Dedifferentiated amniotic fluid mesenchymal stem cell (primary cell): ENCODE data around the gene HDAC1.

Experiments
- DNase-seq: peaks from one replicate; pipeline ENCODE4 v3.0.0-alpha.2; 2016; ENCODE audit errors: extremely low spot score

HDAC1 gene

DNA sequence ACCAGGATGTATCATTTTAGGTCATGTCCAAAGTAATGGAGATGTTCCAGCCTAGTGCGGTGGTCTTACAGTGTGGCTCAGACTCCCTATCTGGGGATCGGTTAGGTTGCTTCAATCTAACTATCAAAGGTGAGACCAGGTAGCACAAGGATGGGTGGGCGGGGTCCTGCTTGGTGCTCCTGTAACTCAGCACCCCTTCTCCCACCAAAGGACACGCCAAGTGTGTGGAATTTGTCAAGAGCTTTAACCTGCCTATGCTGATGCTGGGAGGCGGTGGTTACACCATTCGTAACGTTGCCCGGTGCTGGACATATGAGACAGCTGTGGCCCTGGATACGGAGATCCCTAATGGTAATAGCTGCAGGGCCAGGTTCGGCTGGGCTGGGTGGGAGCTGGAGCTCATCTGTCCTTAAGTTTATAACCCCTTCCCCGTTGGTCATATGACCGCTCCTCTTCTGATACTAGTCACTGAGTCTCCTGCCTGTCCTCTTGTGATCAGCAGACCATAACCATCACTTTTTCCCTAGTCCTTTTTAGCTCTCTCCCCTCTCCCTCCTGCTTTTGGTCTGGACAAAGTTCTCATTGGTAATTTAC, 38.8 kb downstream of the HDAC1 start:
- DNase-seq = no peak

- no peak for DNase-seq
These were observed 39.7 kb downstream of the HDAC1 start for GRCh38 chr1:32331549-32331948.

- DNase-seq = no peak
These were observed 40.6 kb downstream of the HDAC1 start for GRCh38 chr1:32332290-32333079.

DNA sequence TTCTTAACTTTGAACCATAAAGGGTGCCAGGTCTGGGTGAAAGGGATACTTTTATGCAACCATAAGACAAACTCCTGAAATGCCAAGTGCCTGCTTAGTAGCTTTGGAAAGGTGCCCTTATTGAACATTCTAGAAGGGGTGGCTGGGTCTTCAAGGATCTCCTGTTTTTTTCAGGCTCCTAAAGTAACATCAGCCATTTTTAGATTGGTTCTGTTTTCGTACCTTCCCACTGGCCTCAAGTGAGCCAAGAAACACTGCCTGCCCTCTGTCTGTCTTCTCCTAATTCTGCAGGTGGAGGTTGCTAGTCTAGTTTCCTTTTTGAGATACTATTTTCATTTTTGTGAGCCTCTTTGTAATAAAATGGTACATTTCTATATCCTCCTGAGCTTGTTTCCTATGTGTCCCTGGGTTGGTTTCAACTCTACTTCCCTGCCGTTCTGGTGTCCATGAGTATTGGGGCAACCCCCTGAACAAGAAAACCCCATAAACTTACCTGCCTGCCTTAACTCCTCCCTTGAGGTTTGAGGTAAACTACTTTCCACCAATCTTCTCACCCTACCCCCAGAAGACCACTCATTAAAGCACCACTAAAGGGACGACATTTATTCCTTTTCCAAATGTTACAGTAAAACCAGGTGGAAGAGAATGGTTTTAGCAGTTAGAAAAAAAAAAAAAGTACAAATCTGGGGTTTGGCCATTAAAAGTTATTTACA, 41.5 kb downstream of the HDAC1 start:
- DNase-seq = no peak

DNA sequence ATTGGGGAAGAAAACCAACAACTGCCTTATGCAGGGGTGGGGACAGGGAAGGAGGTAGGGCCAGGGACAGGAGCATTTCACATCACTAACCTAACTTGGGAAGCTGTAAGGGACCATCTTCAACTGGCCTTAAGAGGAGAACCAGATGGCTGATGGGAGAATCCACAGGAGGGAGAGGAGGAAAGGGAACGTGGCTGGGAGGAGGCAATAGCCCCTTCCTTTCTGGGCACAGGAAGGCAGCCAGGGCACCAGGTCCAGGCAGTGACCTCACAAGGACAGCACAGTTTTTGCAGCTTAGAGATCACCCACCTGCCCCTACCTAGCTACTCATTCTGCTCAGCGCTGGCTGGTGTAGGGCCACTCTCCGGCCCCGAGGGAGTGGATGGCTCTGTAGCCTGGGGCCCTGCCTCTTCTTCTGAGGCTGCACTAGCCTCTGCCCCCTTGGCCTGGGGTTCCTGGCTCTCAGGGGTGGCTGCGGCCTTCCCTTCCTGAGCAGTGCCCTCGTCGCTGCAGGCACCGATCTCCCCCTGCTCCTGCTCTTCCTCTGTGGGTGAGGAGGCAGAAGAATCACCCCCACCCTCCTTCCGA, 42.5 kb downstream of the HDAC1 start:
- no peak for DNase-seq

DNA sequence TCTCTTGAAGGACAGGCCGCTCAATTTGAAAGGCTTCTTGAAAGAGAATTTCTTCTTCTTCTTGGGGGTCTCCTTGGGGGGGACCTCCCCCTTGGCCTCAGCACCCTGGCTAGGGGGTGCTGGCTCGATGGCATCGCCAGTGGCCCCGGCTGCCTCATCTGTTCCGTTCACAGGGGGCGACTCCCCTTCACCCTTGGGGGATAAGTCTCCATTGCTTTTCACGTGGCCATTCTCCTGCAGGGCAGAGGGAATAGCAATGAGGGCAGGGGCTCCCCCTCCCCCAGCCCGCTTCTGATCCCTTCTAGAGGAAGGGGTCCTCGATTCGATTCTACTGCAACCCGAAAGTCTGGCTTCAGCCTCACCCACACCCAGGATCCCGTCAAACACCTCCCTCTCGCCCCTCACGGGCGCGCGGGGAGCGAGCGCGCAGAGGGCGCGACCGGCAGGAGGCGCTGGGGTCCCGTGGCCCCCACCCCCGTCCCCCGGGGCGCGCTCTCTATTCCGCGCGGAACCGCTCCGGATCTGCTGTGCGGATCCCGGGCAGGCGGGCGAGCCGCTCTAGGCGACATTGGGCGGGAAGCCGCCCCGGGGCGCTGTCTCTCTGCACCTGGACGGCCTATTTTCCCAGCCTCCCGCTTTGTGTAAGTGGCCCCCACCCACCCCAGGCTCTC, 43.1 kb downstream of the HDAC1 start:
- no peak for DNase-seq

DNA sequence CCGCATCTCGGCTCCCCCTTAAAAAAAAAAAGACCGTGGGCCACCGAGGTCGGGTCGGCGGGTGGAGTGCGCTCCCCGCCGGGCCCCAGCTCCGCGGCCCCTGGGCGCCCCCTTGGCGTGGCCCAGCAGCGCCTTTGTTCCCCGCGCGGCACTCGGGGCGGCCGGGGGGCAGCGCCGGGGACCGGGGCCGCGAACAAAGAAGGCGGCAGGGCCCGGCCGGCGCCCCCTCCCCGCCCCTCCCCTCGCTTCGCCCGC, 43.6 kb downstream of the HDAC1 start:
- DNase-seq = no peak

GRCh38 chr1:32335790-32336590, 44.1 kb downstream of the HDAC1 start, which contains the start of gene MARCKSL1:
Gene MARCKSL1 (minus strand): TSS chr1:32336233. CDS start chr1:32336033, 200 bp downstream.
- DNase-seq = no peak

GRCh38 chr1:32336591-32336932, 44.7 kb downstream of the HDAC1 start:
- DNase-seq = no peak

DNA sequence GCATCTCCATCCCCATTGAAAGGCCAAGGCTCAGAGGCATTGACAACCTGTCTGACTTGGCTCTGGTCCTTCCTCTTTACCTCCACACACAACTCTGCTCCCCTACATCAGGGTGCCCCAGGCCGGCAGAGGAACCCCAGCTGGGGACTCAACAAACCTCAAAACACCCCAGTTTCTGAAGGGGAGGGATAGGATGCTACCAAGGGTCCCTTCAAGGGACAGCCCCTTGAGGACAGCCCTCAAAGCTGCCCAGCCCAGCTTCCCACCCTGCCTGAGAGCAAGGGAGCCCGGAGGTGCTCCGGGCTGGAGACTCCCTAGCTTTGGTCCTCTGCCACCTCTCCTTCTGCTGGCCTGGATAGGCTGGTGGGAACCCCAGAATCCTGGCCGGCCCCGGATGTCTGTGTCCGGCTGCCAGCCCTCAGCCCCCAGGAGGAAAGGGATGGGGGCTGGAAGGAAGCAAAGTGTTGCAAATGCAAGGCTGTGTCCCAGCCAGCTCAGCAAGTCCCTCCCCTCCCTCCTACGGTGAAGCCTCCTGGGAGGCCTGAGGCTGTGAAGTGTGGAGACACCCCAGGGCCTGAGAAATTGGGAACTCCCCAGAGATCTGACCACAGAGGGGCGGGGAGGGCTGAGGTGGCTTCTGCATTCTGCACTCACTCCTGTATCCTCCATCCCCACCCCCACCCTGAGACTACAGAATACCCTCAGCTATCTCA, 45.2 kb downstream of the HDAC1 start:
- DNase-seq = no peak

DNA sequence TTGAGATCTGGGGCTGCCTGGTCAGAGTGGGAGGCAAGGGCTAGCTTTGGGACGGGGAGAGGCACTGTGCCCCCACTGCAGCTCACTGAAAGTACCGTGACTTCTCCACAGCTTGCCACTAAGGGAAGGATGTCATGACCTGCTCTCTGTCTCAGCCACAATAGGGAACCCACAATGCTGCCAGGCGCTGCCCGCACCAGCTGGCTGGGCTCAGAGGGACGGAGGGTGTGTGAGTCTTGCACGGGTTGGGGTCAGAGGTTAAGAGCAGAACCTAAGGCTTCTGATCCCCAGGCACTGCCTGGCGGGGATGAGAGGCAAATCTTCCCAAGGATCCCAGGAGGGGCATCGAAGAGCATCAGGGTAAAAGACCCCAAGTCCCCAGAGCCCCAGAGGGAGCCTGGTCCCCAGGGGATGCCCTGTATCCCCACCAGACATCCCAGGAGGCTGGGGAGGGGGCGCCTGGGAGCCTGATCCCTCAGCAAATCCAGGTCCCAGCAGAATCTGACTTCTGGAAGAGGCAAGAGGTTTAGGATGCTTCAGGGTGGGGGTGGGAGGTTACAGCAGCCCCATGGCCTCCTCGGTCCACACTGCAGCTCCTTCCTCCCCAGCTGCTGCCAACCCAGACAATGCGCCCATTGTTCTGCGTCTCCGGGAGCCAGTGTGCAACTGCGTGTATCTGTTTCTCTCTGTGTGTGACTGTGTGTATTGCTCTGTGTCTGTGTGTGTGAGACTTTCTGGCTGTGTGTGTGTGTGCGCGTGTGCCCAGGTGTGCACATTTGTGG, 46.2 kb downstream of the HDAC1 start:
- DNase-seq = no peak

DNA sequence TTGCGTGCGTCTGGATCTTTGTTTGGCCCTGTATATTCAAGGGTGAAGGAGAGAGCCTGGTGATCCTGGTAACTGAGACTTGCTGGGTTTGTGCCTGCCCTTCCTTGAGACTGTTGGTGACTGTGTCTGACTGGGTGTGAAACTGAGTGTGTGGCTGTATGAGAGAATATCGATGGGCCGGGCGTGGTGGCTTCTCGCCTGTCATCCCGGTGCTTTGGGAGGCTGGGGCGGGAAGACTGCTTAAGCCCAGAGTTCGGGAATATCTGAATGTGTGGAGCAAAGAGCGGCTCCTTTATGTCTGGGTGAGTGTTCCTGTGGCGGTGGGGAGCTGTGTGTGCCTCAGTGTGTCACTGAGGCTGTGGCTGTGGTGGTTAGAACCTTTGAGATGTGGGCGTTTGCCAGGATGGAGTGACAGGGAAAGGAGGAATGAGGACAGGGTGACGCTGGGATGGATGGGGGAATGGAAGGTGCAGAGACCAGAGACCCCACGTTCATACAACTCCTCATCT, 46.8 kb downstream of the HDAC1 start:
- DNase-seq = no peak

DNA sequence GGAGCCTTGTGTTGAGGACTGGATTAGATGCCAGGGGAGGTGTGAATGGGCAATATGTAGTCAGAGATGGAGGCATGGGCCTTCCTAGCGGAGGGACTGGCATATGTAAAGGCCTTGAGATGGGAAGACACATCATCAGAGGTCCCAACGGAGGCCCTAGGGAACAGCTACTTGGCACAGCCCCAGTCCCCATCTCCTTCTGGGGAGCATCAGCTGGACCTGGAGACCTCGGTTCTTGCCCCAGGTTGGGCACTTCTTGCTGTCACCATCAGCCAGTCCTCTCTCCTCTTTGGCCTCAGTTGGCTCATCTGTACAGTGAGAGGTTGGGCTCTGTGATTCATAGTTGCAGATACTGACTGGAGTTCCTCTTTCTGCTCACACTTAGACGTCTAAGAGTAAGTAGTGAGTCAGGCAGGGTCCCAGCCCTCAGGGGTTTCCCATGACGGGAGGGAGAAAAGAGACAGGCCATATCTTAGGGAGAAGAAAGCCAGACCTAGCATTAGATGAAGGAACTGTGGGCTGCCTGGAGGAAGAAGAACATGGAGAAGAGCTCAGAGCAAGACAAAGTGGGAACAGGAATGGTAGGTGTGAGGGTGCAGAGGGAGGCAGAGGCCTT, 47.6 kb downstream of the HDAC1 start:
- DNase-seq = no peak

- no peak for DNase-seq
These were observed 49.4 kb downstream of the HDAC1 start for GRCh38 chr1:32341186-32341757.

- DNase-seq = no peak
These were observed 50.1 kb downstream of the HDAC1 start for GRCh38 chr1:32341971-32342370.

DNA sequence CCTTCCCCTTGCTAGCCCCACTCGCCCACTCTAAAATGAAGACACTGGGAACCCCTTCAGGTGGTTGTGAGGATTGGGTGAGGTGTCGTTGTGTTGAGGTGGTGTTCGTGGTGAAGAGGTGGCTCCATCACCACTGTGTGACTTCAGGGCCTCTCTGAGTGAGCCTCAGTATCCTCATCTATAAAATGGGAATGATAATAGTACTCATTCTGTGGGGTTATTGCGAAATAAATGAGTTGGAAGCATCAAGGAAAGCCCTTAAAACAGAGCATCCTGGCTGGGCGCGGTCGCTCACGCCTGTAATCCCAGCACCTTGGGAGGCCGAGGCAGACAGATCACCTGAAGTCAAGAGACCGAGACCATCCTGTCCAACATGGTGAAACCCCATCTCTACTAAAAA, 50.8 kb downstream of the HDAC1 start:
- DNase-seq = no peak

GRCh38 chr1:32345289-32345827, 53.5 kb downstream of the HDAC1 start:
- no peak for DNase-seq

DNA sequence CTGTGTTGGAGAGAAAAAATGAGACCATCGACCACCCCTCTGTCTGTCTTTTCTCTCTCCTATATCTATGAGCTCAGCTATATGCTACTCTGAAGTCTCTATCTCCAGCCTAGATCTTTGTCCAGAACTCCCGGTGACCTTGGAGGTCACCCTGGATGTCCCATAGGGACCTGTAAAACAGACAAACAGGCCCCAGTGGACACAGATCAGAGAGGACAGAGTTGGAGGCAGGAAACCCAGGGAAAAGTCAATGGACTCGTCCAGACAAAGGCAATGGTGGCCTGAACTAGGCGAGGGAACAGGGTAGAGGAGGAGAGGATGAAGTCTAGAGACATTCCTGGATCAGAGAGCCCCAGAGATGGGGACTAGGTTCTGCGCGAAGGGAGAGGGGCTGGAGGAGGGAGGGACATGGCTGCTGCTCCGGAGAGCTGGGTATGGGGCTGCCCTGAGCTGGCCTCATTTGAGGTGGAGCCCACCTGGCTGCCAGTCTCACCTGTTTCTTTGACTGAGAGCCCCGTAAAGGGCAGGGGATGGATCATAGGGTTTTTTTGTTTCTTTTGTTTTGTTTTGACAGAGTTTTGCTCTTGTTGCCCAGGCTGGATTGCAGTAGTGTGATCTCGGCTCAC, 54.8 kb downstream of the HDAC1 start:
- no peak for DNase-seq
